Measurements from ENCODE around the gene NOL3. TPM values are rescaled to one million over a fixed set of nuclear protein-coding genes. Genes with fewer than 3 reads are reported as not detected.

NOL3 gene
- total RNA-seq, 4 donors from 2014 or later: 55.5 to 95.4 (median 76.6) TPM

DNA sequence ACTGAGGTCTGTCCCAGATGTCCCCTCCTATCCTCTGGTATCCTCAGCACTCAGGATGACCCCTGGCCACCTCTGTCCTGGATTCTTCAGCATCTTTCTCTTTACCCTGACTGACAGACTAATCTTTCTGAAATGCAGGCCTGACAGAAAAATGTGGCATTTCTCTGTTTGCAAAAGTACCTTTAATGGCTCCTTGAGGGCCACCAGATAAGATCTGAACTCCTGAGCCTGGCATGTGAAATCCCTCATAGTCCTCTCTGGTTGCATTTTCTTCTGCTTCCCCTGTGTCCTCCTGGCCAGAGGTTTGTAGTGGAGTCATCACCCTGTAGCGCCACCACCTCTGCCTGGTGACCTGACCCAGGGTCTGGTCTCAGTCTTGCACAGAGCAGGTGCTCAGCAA lies 26.5 kb downstream of the NOL3 start:
- TF ChIP-seq EP300 (IDR thresholded peaks at IDR 0.05) (no peak), POLR2A (IDR thresholded peaks at IDR 0.05) (no peak)
- TF ChIP-seq, protein P1, sequence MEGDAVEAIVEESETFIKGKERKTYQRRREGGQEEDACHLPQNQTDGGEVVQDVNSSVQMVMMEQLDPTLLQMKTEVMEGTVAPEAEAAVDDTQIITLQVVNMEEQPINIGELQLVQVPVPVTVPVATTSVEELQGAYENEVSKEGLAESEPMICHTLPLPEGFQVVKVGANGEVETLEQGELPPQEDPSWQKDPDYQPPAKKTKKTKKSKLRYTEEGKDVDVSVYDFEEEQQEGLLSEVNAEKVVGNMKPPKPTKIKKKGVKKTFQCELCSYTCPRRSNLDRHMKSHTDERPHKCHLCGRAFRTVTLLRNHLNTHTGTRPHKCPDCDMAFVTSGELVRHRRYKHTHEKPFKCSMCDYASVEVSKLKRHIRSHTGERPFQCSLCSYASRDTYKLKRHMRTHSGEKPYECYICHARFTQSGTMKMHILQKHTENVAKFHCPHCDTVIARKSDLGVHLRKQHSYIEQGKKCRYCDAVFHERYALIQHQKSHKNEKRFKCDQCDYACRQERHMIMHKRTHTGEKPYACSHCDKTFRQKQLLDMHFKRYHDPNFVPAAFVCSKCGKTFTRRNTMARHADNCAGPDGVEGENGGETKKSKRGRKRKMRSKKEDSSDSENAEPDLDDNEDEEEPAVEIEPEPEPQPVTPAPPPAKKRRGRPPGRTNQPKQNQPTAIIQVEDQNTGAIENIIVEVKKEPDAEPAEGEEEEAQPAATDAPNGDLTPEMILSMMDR (IDR thresholded peaks at IDR 0.05): no peak
- H3K36me3 ChIP-seq: peaks cover 2 to 69% (median 27%) of the 10 kb centered on the region in 3 donors
- WGBS, 2 donors: 85 to 100% methylated on average over 1 of the region's 1 CpG
- DNase-seq (ENCODE audit: low spot score in 2 of 2): no peak
- H3K27ac ChIP-seq: no peak overlapping the region
- H3K27me3 ChIP-seq: no peaks in the 10 kb centered on the region
- peaks cover 0 to 62% (median 30%) of the 10 kb centered on the region in 4 donors for H3K4me1 ChIP-seq
- no peaks in the 10 kb centered on the region for H3K9me3 ChIP-seq
- H3K4me3 ChIP-seq: no peak overlapping the region

DNA sequence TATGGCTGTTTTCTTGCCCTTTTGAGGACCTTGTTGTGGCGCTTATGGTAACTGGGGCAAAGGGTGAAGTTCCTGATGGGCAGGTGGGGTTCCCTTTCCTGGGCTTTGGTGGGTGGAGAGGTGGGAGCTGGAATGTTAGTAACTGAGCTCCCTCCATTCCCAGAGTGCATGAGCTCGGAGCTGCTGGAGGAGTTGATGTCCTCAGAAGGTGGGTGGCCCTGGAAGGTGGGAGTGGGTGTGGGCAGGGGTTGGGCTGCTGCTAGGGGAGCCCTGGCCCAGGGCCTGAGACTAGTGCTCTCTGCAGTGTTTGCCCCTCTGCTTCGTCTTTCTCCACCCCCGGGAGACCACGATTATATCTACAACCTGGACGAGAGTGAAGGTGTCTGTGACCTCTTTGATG lies 27.4 kb downstream of the NOL3 start:
- DNase-seq (ENCODE audit: low spot score in 2 of 2): no peak
- 53 to 61% methylated on average over 6 of the region's 6 CpGs for WGBS, 2 donors
- no peak overlapping the region for H3K4me3 ChIP-seq
- H3K36me3 ChIP-seq: peaks cover 2 to 77% (median 27%) of the 10 kb centered on the region in 3 donors
- H3K4me1 ChIP-seq: peaks cover 0 to 59% (median 26%) of the 10 kb centered on the region in 4 donors
- no peak for TF ChIP-seq POLR2A (IDR thresholded peaks at IDR 0.05)
- TF ChIP-seq EP300 (IDR thresholded peaks at IDR 0.05): no peak
- TF ChIP-seq, protein P1 (IDR thresholded peaks at IDR 0.05): no peak
- H3K27ac ChIP-seq: peak overlapping the region in 2 of 4 donors; percentile 36 to 67
- no peaks in the 10 kb centered on the region for H3K9me3 ChIP-seq
- no peaks in the 10 kb centered on the region for H3K27me3 ChIP-seq

DNA sequence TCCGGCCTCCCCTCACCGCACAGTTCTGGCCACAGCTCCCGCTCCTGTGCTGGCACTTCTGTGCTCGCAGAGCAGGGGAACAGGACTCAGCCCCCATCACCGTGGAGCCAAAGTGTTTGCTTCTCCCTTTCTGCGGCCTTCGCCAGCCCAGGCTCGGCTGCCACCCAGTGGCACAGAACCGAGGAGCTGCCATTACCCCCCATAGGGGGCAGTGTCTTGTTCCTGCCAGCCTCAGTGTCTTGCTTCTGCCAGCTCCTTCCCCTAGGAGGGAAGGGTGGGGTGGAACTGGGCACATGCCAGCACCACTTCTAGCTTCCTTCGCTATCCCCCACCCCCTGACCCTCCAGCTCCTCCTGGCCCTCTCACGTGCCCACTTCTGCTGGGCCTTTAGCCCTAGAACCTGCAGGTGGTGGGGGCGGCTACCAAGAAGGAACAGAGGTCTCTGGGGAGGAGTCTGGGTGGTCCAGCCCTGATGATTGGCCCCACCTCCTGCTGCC lies 27.9 kb downstream of the NOL3 start:
- peaks cover 0 to 53% (median 20%) of the 10 kb centered on the region in 4 donors for H3K4me1 ChIP-seq
- TF ChIP-seq, protein P1 (IDR thresholded peaks at IDR 0.05): peak; percentile 32 to 64 (median 53)
- no peak for TF ChIP-seq EP300 (IDR thresholded peaks at IDR 0.05)
- no peak for TF ChIP-seq POLR2A (IDR thresholded peaks at IDR 0.05)
- H3K27me3 ChIP-seq: no peaks in the 10 kb centered on the region
- peaks cover 2 to 83% (median 27%) of the 10 kb centered on the region in 3 donors for H3K36me3 ChIP-seq
- DNase-seq (ENCODE audit: low spot score in 2 of 2): no peak
- no peaks in the 10 kb centered on the region for H3K9me3 ChIP-seq
- H3K4me3 ChIP-seq: no peak overlapping the region
- H3K27ac ChIP-seq: peak overlapping the region in 2 of 4 donors; percentile 36 to 67
- 36 to 40% methylated on average over 5 to 12 of the region's 12 CpGs for WGBS, 2 donors

DNA sequence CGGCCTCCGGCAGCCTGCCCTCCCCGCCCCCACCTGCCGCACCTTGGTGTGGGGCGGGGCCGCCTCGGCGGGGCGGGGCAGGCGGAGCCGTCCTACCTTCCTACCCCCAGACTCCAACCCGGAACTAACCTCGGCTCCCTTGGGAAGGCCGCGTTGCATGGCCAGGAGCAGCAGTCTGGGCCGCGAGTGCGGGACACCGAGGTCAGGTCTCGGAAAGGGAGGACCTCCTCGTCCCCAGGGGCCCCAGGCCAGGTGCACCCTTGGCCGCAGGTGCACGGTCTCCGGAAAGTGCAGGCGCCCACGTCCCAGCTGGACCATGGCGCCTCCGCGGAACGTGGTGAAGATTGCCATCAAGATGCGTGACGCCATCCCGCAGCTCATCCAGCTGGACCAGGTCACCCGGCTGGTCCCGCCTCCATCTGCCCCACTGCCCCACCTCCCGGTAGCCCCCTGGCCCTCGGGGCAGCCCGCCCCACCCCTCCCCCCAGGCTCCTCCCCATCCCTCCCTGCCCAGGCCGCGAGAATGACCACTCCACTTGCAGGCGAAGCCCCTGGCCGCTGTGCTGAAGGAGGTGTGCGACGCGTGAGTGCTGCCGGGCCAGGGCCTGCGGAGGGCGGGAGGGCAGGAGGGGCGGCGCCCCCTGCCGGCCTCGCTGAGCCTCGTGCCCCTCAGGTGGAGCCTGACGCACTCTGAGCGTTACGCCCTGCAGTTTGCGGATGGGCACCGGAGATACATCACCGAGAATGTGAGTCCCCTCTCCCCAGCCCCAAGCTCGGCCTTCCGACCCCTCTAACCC lies 28.9 kb downstream of the NOL3 start, which contains the start of gene ELMO3:
Gene ELMO3 (plus strand): TSS at position 121 of the 797 bp plus-strand sequence. CDS start 196 bp downstream, at position 317.
- H3K4me1 ChIP-seq: peaks cover 0 to 44% (median 13%) of the 10 kb centered on the region in 4 donors
- H3K27me3 ChIP-seq: no peaks in the 10 kb centered on the region
- no peaks in the 10 kb centered on the region for H3K9me3 ChIP-seq
- DNase-seq (ENCODE audit: low spot score in 2 of 2): no peak
- peaks cover 2 to 88% (median 27%) of the 10 kb centered on the region in 3 donors for H3K36me3 ChIP-seq
- WGBS, 2 donors: 41 to 42% methylated on average over 40 to 47 of the region's 61 CpGs
- H3K4me3 ChIP-seq: peak within 1 kb of the TSS in 2 of 4 donors; percentile 29 to 30
- H3K27ac ChIP-seq: peak within 1 kb of the TSS in 2 of 4 donors; percentile 36 to 67
- TF ChIP-seq, protein P1 (IDR thresholded peaks at IDR 0.05): peak in 2 of 5 experiments; percentile 4 to 28
- no peak for TF ChIP-seq EP300 (IDR thresholded peaks at IDR 0.05)

DNA sequence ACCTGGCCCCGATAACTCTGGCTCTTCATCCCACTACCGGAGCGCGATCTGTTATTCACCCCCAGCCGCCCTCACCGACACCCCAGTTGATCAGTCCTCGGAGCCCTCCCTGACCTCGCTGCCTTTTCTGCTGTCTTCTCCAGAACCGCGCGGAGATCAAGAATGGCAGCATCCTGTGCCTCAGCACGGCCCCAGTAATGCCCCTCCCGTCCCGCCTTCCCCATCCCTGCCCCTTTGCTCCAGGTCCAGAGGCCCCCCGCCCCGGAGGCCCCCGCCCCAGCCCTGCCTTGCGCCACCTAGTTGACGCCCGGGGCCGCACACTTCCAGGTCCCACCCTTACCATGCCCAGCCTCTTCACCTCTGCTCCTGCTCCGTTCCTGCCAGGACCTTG lies 29.5 kb downstream of the NOL3 start:
- Histone ChIP-seq H3K4me1 (peaks cover 0 to 38% (median 13%) of the 10 kb centered on the region in 4 donors), H3K27me3 (no peaks in the 10 kb centered on the region), H3K27ac (peak overlapping the region in 1 of 4 donors; percentile 36), H3K9me3 (no peaks in the 10 kb centered on the region), H3K4me3 (peak overlapping the region in 2 of 4 donors; percentile 29 to 30), H3K36me3 (peaks cover 2 to 88% (median 23%) of the 10 kb centered on the region in 3 donors)
- WGBS, 2 donors: 40 to 45% methylated on average over 21 to 22 of the region's 22 CpGs
- TF ChIP-seq EP300 (IDR thresholded peaks at IDR 0.05) (no peak), POLR2A (IDR thresholded peaks at IDR 0.05) (no peak)
- TF ChIP-seq, protein P1 (IDR thresholded peaks at IDR 0.05): no peak
- no peak for DNase-seq (ENCODE audit: low spot score in 2 of 2)

Data from tibial nerve (tissue), 4 donors.